GM19193 (cell line): ENCODE data around the gene IER5L.

Experiments used
- POLR2A ChIP-seq: IDR thresholded peaks from 4 replicates; pipeline ENCODE4 v1.6.1; 2011; ENCODE audit not compliant: insufficient read depth, insufficient read length; ENCODE audit errors: extremely low read depth

The IER5L gene

GRCh38 chr9:129141066-129142041 is 36.7 kb downstream of the IER5L start:
- TF ChIP-seq POLR2A, result peak; percentile 44

GRCh38 chr9:129140397-129141065 is 37.5 kb downstream of the IER5L start:
- no peak for TF ChIP-seq POLR2A

GRCh38 chr9:129139993-129140396 is 38.1 kb downstream of the IER5L start:
- TF ChIP-seq POLR2A, result no peak

GRCh38 chr9:129139233-129139992 is 38.6 kb downstream of the IER5L start:
- peak; percentile 29 for TF ChIP-seq POLR2A

GRCh38 chr9:129138476-129139232 is 39.4 kb downstream of the IER5L start:
- no peak for TF ChIP-seq POLR2A

GRCh38 chr9:129138144-129138462 is 40.0 kb downstream of the IER5L start:
- no peak for TF ChIP-seq POLR2A

- no peak for TF ChIP-seq POLR2A
These were observed 40.5 kb downstream of the IER5L start for GRCh38 chr9:129137292-129138143.

GRCh38 chr9:129136446-129137035 is 41.5 kb downstream of the IER5L start:
- no peak for TF ChIP-seq POLR2A

- no peak for TF ChIP-seq POLR2A
These were observed 42.6 kb downstream of the IER5L start for GRCh38 chr9:129135476-129135875.

GRCh38 chr9:129133082-129133481 is 45.0 kb downstream of the IER5L start:
- no peak for TF ChIP-seq POLR2A

- peak; percentile 15 for TF ChIP-seq POLR2A
These were observed 46.5 kb downstream of the IER5L start for GRCh38 chr9:129131300-129132145.

GRCh38 chr9:129130791-129131190 is 47.3 kb downstream of the IER5L start:
- TF ChIP-seq POLR2A, result no peak
